OCI-LY7 (cell line): Measurements from ENCODE around the gene MFAP4. TPM values are rescaled to one million over a fixed set of nuclear protein-coding genes. Genes with fewer than 3 reads are reported as not detected.

Experiments used
- BruUV-seq: library from RNA; stranded (reverse); fragments of 400-500 nt; replicated peaks from 2 replicates; lab custom pipeline; 2021; lab: Mats Ljungman, UMichigan
- CTCF ChIA-PET: fragments of 300-600 bp; sonication (Branson Sonifier 250); formaldehyde crosslinking; loops from one replicate; lab custom pipeline; 2022; ENCODE audit warnings: antibody characterized with exemption; ENCODE audit not compliant: unreplicated experiment; lab: Charles Lee
- POLR2A ChIA-PET: fragments of 300-600 bp; sonication (Branson Sonifier 250); formaldehyde crosslinking; loops from one replicate; lab custom pipeline; 2022; ENCODE audit warnings: antibody characterized with exemption; lab: Charles Lee
- DNase-seq: peaks from one replicate; pipeline ENCODE4 v3.0.0-alpha.2; 2015; ENCODE audit warnings: low spot score
- H2AFZ ChIP-seq: fragments of 200-600 bp; sonication (generic), shearing (Covaris generic); 2 replicates; pipeline ENCODE4 v1.6.1; 2014; ENCODE audit warnings: mild to moderate bottlenecking, antibody characterized with exemption, low read length, moderate library complexity
- H3K27ac ChIP-seq: fragments of 200-600 bp; sonication (generic); 2 replicates; pipeline ENCODE4 v1.5.1; 2014; ENCODE audit warnings: mixed run types, low read depth, mild to moderate bottlenecking, moderate library complexity, low read length, inconsistent platforms; ENCODE audit not compliant: poor library complexity, severe bottlenecking
- H3K36me3 ChIP-seq: fragments of 200-600 bp; sonication (generic); 2 replicates; pipeline ENCODE4 v1.6.1; 2014; ENCODE audit warnings: mild to moderate bottlenecking, antibody characterized with exemption, low read length, moderate library complexity, mixed read lengths; ENCODE audit not compliant: insufficient read depth
- H3K4me1 ChIP-seq: fragments of 200-600 bp; sonication (generic); 2 replicates; pipeline ENCODE4 v1.5.1; 2014; ENCODE audit warnings: mild to moderate bottlenecking, low read length; ENCODE audit not compliant: insufficient read depth, poor library complexity, severe bottlenecking
- H3K4me2 ChIP-seq: fragments of 200-600 bp; sonication (generic); 2 replicates; pipeline ENCODE4 v1.6.1; 2014; ENCODE audit warnings: mild to moderate bottlenecking, low read length
- H3K4me3 ChIP-seq: fragments of 200-600 bp; sonication (generic); 2 replicates; pipeline ENCODE4 v1.5.1; 2014; ENCODE audit warnings: mild to moderate bottlenecking, low read depth, low read length; ENCODE audit not compliant: poor library complexity, severe bottlenecking
- H3K79me2 ChIP-seq: fragments of 200-600 bp; sonication (generic); 2 replicates; pipeline ENCODE4 v1.6.1; 2016; ENCODE audit warnings: low read depth, mild to moderate bottlenecking, low read length, moderate library complexity, mixed read lengths; ENCODE audit not compliant: insufficient read depth
- H3K9me2 ChIP-seq: fragments of 200-600 bp; sonication (generic); 2 replicates; pipeline ENCODE4 v1.6.1; 2016; ENCODE audit warnings: mild to moderate bottlenecking, low read length, mixed read lengths; ENCODE audit not compliant: insufficient read depth
- H3K9me3 ChIP-seq: fragments of 200-600 bp; sonication (generic); 2 replicates; pipeline ENCODE4 v1.6.1; 2014; ENCODE audit warnings: mild to moderate bottlenecking, mixed run types, low read length, mixed read lengths
- H4K20me1 ChIP-seq: fragments of 200-600 bp; sonication (generic); 2 replicates; pipeline ENCODE4 v1.6.1; 2014; ENCODE audit warnings: mild to moderate bottlenecking, antibody characterized with exemption, low read length, moderate library complexity, mixed read lengths; ENCODE audit not compliant: insufficient read depth
- EZH2phosphoT487 ChIP-seq: fragments of 200-600 bp; sonication (generic); IDR thresholded peaks from 2 replicates; pipeline ENCODE4 v1.6.1; 2018; ENCODE audit warnings: low read depth, borderline replicate concordance, mild to moderate bottlenecking, mixed run types, antibody characterized with exemption, low read length, moderate library complexity, mixed read lengths
- intact Hi-C: fragments of 100-400 bp; cut with micrococcal nuclease; formaldehyde crosslinking; loops from one replicate; pipeline ENCODE4 v1.10.0; 2022; ENCODE audit not compliant: unreplicated experiment
- total RNA-seq, 2 experiments: library from RNA; depleted of rRNA in 1 of 2; stranded (reverse); fragments of >200 nt in 1 of 2; shearing (Covaris generic) in 1 of 2; gene quantifications; 2 replicates each; pipeline ENCODE4 v1.2.3, GENCODE V29; 2014 to 2022
- TF ChIP-seq, protein P1 (sequence below): fragments of 200-600 bp; sonication (generic); conservative IDR thresholded peaks from 2 replicates; pipeline ENCODE4 v1.5.1; 2014; ENCODE audit warnings: mild to moderate bottlenecking, antibody characterized with exemption, low read length, moderate library complexity, mixed read lengths

MFAP4 gene
- total RNA-seq, 2 experiments from 2014 or later = 0.65 TPM; not detected in 1

DNA sequence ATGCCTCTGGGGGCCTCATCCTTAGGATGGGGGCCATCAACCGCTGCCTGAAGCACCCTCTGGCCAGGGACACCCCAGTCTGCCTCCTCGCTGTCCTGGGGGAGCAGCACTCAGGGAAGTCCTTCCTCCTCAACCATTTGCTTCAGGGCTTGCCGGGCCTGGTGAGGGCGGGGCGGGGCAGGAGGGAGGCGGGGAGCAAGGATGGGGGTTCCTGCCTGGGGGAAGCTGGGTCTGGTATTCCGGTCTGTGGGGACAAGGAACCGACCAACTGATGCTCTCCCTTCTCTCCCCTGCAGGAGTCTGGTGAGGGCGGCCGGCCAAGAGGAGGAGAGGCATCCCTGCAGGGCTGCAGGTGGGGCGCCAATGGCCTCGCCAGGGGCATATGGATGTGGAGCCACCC, 26.0 kb upstream of the MFAP4 start:
- intact Hi-C loops = no loop called here
- Histone ChIP-seq H2AFZ (no peak overlapping the region), H3K79me2 (no peaks in the 10 kb centered on the region), H3K9me3 (no peaks in the 10 kb centered on the region), H3K9me2 (no peaks in the 10 kb centered on the region), H3K27ac (no peak overlapping the region), H3K36me3 (no peaks in the 10 kb centered on the region), H3K4me2 (no peak overlapping the region), H3K4me1 (no peaks in the 10 kb centered on the region), H3K4me3 (no peak overlapping the region), H4K20me1 (no peaks in the 10 kb centered on the region)
- TF ChIP-seq EZH2phosphoT487 = no peak
- TF ChIP-seq, protein P1, sequence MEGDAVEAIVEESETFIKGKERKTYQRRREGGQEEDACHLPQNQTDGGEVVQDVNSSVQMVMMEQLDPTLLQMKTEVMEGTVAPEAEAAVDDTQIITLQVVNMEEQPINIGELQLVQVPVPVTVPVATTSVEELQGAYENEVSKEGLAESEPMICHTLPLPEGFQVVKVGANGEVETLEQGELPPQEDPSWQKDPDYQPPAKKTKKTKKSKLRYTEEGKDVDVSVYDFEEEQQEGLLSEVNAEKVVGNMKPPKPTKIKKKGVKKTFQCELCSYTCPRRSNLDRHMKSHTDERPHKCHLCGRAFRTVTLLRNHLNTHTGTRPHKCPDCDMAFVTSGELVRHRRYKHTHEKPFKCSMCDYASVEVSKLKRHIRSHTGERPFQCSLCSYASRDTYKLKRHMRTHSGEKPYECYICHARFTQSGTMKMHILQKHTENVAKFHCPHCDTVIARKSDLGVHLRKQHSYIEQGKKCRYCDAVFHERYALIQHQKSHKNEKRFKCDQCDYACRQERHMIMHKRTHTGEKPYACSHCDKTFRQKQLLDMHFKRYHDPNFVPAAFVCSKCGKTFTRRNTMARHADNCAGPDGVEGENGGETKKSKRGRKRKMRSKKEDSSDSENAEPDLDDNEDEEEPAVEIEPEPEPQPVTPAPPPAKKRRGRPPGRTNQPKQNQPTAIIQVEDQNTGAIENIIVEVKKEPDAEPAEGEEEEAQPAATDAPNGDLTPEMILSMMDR = no peak
- CTCF ChIA-PET = no interaction called here
- BruUV-seq = no TSS peak
- no peak for DNase-seq
- POLR2A ChIA-PET = no interaction called here

DNA sequence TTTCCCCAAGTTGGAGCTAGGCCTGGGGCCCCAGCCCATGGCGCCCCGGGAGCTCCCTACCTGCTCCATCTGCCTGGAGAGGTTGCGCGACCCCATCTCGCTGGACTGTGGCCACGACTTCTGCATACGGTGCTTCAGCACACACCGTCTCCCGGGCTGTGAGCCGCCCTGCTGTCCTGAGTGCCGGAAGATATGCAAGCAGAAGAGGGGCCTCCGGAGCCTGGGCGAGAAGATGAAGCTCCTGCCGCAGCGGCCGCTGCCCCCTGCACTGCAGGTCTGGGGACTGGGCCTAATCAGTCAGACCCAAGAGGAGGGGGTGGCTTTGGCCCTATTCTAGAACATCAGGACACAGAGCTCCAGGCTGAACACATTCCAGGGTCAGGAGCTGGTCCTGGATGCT, 25.5 kb upstream of the MFAP4 start:
- ChIA-PET POLR2A (no interaction called here), CTCF (no interaction called here)
- no peaks in the 10 kb centered on the region for H3K4me1 ChIP-seq
- H3K27ac ChIP-seq = no peak overlapping the region
- no peaks in the 10 kb centered on the region for H3K9me2 ChIP-seq
- H3K4me3 ChIP-seq = no peak overlapping the region
- no peak overlapping the region for H3K4me2 ChIP-seq
- no peaks in the 10 kb centered on the region for H3K79me2 ChIP-seq
- intact Hi-C loops = no loop called here
- no peaks in the 10 kb centered on the region for H4K20me1 ChIP-seq
- no peaks in the 10 kb centered on the region for H3K36me3 ChIP-seq
- no TSS peak for BruUV-seq
- DNase-seq = no peak
- no peak overlapping the region for H2AFZ ChIP-seq
- no peaks in the 10 kb centered on the region for H3K9me3 ChIP-seq
- no peak for TF ChIP-seq EZH2phosphoT487
- TF ChIP-seq, protein P1 = no peak

DNA sequence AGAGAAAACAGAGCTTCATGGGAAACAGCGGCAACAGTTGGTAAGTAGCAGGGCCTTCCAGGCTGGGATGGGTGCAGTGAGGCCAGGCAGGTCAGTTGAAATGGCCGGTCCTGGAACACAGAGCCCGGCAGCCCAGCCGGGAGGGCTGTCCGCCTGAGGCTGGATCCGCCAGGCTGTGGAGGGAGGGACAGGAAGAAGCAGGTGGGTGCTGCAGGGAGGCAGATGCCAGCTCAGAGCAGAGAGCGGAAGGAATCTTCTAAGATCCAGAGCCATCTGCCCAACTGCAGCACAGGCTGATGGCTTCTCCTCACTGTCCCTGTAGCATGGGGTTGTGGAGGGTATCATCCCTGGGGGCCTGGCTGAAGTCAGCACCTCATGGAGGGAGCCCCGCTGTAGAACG, 24.6 kb upstream of the MFAP4 start:
- Histone ChIP-seq H3K4me2 (no peak overlapping the region), H3K27ac (no peak overlapping the region), H3K79me2 (no peaks in the 10 kb centered on the region), H4K20me1 (no peaks in the 10 kb centered on the region), H3K9me3 (no peaks in the 10 kb centered on the region), H3K9me2 (no peaks in the 10 kb centered on the region), H3K36me3 (no peaks in the 10 kb centered on the region), H3K4me1 (no peaks in the 10 kb centered on the region), H2AFZ (no peak overlapping the region), H3K4me3 (no peak overlapping the region)
- ChIA-PET POLR2A (interaction anchor here (0.6 to 1.0 kb wide), 2 partner anchors 10 to 36 kb away, joined by 3 to 4 read pairs; no protein-coding TSS in a partner anchor), CTCF (no interaction called here)
- TF ChIP-seq, protein P1 = no peak
- no peak for TF ChIP-seq EZH2phosphoT487
- intact Hi-C loops = no loop called here
- no peak for DNase-seq
- no TSS peak for BruUV-seq
